Natural killer cell (primary cell): Measurements from ENCODE around the gene EIF3K. TPM values are rescaled to one million over a fixed set of nuclear protein-coding genes. Genes with fewer than 3 reads are reported as not detected.

Source experiments
- ATAC-seq, 3 donors: fragments of 150-1000 bp in 2 of 3; fragments of 200-7000 bp in 1 of 3; cut with Tn5 transposase; 1 replicate in 1 of 3; 2 replicates in 2 of 3; pipeline ENCODE4 v1.10.0; 2021; ENCODE audit warnings: mild to moderate bottlenecking in 2 of 3, moderate library complexity in 2 of 3
- DNase-seq, 2 donors: peaks; one replicate each; pipeline versions ENCODE4 v3.0.0 to v3.0.0-alpha.2; 2013 to 2021; ENCODE audit warnings: mixed read lengths in 1 of 2
- H3K27ac ChIP-seq: one replicate; pipeline ENCODE4 v1.5.1; 2013; ENCODE audit warnings: mild to moderate bottlenecking, low read length
- H3K27me3 ChIP-seq: one replicate; pipeline ENCODE4 v1.6.1; 2013; ENCODE audit warnings: low read length; ENCODE audit not compliant: control insufficient read depth, insufficient read depth
- H3K36me3 ChIP-seq: one replicate; pipeline ENCODE4 v1.6.1; 2013; ENCODE audit warnings: low read length; ENCODE audit not compliant: control insufficient read depth, insufficient read depth
- H3K4me1 ChIP-seq: one replicate; pipeline ENCODE4 v1.6.1; 2013; ENCODE audit warnings: low read length; ENCODE audit not compliant: control insufficient read depth, insufficient read depth
- H3K4me3 ChIP-seq: one replicate; pipeline ENCODE4 v1.5.1; 2013; ENCODE audit warnings: low read length
- H3K9me3 ChIP-seq: one replicate; pipeline ENCODE4 v1.6.1; 2013; ENCODE audit warnings: low read length; ENCODE audit not compliant: control insufficient read depth, insufficient read depth
- H3K27ac Mint-ChIP-seq, 2 donors: one replicate each; pipeline ENCODE4 v1.8.0; 2022; ENCODE audit warnings: mild to moderate bottlenecking in 2 of 2, mixed read lengths in 2 of 2, moderate library complexity in 1 of 2
- H3K27me3 Mint-ChIP-seq, 2 donors: one replicate each; pipeline ENCODE4 v1.8.0; 2022; ENCODE audit warnings: low read depth in 2 of 2, mixed read lengths in 2 of 2
- H3K36me3 Mint-ChIP-seq: one replicate; pipeline ENCODE4 v1.8.0; 2022; ENCODE audit warnings: mixed read lengths
- H3K4me1 Mint-ChIP-seq, 2 donors: one replicate each; pipeline ENCODE4 v1.8.0; 2022; ENCODE audit warnings: mixed read lengths in 2 of 2
- H3K4me3 Mint-ChIP-seq: one replicate; pipeline ENCODE4 v1.8.0; 2022; ENCODE audit warnings: mild to moderate bottlenecking, moderate library complexity, mixed read lengths
- H3K9me3 Mint-ChIP-seq, 2 donors: one replicate each; pipeline ENCODE4 v1.8.0; 2022; ENCODE audit warnings: mixed read lengths in 2 of 2
- WGBS: methylation state at CpG from one replicate; pipeline ENCODE4 v1.1.7; 2013; ENCODE audit warnings: missing lambda C conversion rate; ENCODE audit not compliant: insufficient coverage; 5-methylcytosine and 5-hydroxymethylcytosine counted together
- intact Hi-C: fragments of 100-400 bp; cut with micrococcal nuclease; formaldehyde crosslinking; loops from one replicate; pipeline ENCODE4 v1.14.2; 2022
- total RNA-seq, 4 donors: library from RNA; stranded (reverse); fragments of 120-200 nt in 1 of 4; gene quantifications; one replicate each; pipeline versions ENCODE4 v1.2.3 to v1.2.4, GENCODE V29; 2013 to 2022
- TF ChIP-seq, protein P1 (sequence below): fragments of 200-600 bp; IDR thresholded peaks from one replicate; pipeline ENCODE4 v1.8.0; 2022; ENCODE audit warnings: antibody characterized with exemption

EIF3K gene
- total RNA-seq, 3 donors from 2014 or later (not counting 1 experiment from before 2014, with no cell fraction given) = 232 to 262 (median 238) TPM

DNA sequence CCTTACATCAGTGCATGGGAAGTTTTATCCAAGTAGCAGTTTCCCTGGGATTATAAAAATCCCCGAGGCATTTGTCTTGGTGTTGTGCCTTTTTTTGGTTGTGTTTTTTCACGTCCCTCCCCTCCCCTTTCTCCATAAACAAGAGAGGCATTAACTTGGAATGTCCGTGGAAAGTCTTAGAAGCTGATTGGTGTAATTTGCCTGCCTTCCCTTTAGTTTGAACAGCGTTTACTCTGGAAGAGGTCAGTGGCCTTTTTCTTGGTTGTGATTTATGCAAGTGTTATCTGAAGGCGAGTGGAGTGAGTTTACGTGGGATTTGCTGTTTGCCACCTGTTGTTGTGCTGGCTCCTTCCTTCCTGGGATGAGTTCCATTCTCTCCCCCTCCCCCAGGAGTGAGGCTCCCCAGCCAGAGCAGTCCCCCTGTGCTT, 35.7 kb downstream of the EIF3K start:
- Mint-ChIP-seq H3K27me3 (no peaks in the 10 kb centered on the region), H3K4me3 (peak overlapping the region; percentile 67), H3K4me1 (peaks cover 87 to 93% of the 10 kb centered on the region in 2 donors), H3K36me3 (no peaks in the 10 kb centered on the region), H3K9me3 (no peaks in the 10 kb centered on the region), H3K27ac (peak overlapping the region; percentile 85 to 88)
- Histone ChIP-seq H3K4me1 (peaks cover 85% of the 10 kb centered on the region), H3K27ac (peak overlapping the region; percentile 41), H3K36me3 (no peaks in the 10 kb centered on the region), H3K27me3 (no peaks in the 10 kb centered on the region), H3K9me3 (no peaks in the 10 kb centered on the region), H3K4me3 (no peak overlapping the region)
- no peak for ATAC-seq
- intact Hi-C loops = loop anchor here (5.0 kb wide), 1 partner anchor 38 kb away; no protein-coding TSS in a partner anchor
- DNase-seq = no peak
- 79% methylated on average over 4 of the region's 6 CpGs for WGBS
- TF ChIP-seq, protein P1, sequence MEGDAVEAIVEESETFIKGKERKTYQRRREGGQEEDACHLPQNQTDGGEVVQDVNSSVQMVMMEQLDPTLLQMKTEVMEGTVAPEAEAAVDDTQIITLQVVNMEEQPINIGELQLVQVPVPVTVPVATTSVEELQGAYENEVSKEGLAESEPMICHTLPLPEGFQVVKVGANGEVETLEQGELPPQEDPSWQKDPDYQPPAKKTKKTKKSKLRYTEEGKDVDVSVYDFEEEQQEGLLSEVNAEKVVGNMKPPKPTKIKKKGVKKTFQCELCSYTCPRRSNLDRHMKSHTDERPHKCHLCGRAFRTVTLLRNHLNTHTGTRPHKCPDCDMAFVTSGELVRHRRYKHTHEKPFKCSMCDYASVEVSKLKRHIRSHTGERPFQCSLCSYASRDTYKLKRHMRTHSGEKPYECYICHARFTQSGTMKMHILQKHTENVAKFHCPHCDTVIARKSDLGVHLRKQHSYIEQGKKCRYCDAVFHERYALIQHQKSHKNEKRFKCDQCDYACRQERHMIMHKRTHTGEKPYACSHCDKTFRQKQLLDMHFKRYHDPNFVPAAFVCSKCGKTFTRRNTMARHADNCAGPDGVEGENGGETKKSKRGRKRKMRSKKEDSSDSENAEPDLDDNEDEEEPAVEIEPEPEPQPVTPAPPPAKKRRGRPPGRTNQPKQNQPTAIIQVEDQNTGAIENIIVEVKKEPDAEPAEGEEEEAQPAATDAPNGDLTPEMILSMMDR = no peak

DNA sequence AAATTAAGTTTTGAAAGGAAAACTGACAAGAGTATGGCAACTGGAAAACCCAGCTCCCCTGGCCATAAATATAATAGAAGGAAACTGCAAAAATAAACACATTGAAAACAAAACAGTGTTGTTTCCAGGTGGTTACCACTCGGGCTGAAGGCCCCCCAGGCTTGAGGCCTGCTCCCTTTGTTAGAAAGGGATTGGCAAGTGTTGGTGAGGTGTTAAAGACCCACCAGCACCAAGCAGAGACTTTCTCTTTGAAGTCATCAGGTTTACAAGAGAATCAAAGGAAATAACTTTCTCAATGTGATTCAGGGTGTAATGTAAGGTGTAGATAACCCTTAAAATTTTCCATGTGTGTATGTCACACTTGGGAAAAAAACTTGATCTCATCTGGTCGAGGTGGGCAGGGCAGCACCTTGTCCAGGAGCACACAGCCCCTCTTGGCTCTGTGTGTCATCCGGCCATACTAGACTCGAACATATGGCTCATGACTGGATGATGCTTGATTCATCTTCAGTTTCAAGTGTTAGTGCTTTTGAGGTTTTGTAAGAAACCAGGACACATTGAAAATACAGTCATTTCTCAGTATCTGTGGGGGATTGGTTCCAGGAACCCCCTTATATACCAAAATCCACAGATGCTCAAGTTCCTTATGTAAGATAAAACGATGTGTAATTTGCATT, 36.3 kb downstream of the EIF3K start:
- Mint-ChIP-seq H3K36me3 (no peaks in the 10 kb centered on the region), H3K27me3 (no peaks in the 10 kb centered on the region), H3K27ac (peak overlapping the region; percentile 85 to 88), H3K9me3 (no peaks in the 10 kb centered on the region), H3K4me3 (peak overlapping the region; percentile 67), H3K4me1 (peaks cover 87 to 92% of the 10 kb centered on the region in 2 donors)
- intact Hi-C loops = loop anchor here (5.0 kb wide), 1 partner anchor 37 kb away; no protein-coding TSS in a partner anchor
- Histone ChIP-seq H3K9me3 (no peaks in the 10 kb centered on the region), H3K4me1 (peaks cover 85% of the 10 kb centered on the region), H3K36me3 (no peaks in the 10 kb centered on the region), H3K27ac (peak overlapping the region; percentile 41), H3K4me3 (no peak overlapping the region), H3K27me3 (no peaks in the 10 kb centered on the region)
- DNase-seq = peak in 1 of 2 donors; percentile 31
- peak in 2 of 3 donors; percentile 29 to 55 for ATAC-seq
- 37% methylated on average over 4 of the region's 5 CpGs for WGBS
- TF ChIP-seq, protein P1 = no peak

DNA sequence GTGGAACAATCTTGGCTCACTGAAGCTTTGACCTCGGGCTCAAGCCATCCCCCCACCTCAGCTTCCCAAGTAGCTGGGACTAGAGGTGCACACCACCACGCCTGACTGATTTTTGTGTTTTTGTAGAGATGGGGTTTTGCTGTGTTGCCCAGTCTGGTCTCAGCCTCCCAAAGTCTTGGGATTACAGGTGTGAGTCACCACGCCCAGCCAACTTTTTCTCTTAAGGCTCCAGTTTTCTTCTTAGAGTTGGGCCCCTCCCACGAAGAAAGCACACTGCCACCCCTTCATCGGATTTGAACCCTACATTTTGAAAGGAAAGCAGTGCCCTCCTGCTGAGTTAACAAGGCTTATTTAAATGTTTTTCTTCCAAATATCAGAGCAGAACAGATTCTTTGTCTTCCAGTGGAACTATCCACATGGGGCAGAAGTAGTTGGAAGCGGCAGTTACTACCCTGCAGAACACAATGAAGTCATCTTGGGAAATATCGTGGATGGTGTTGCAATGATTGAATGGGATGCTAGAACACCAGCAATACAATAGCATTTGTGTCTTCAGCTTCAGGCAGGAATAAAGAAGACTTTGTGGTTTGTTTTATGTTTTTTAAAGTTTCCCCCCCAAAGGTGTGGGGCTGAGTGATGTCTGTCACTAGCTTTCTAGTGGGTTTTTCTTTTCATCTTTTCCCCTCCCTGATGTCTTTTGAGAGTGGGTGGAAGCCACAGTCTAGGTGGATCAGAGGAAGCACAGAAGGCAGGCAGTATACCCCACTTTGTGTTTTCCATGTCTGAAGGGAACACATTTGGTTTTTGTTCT, 37.4 kb downstream of the EIF3K start:
- H3K27me3 Mint-ChIP-seq = no peaks in the 10 kb centered on the region
- peak overlapping the region; percentile 85 to 88 for H3K27ac Mint-ChIP-seq
- no peaks in the 10 kb centered on the region for H3K36me3 Mint-ChIP-seq
- intact Hi-C loops = loop anchor here (5.0 kb wide), 1 partner anchor 36 kb away; no protein-coding TSS in a partner anchor
- peak overlapping the region; percentile 67 for H3K4me3 Mint-ChIP-seq
- Histone ChIP-seq H3K9me3 (no peaks in the 10 kb centered on the region), H3K27me3 (no peaks in the 10 kb centered on the region), H3K4me1 (peaks cover 84% of the 10 kb centered on the region), H3K27ac (peak overlapping the region; percentile 41), H3K36me3 (peaks cover 7% of the 10 kb centered on the region), H3K4me3 (no peak overlapping the region)
- ATAC-seq (peak; percentile 10 to 52 (median 40)), DNase-seq (peak in 1 of 2 donors; percentile 84)
- 73% methylated on average over 6 of the region's 7 CpGs for WGBS
- H3K9me3 Mint-ChIP-seq = no peaks in the 10 kb centered on the region
- H3K4me1 Mint-ChIP-seq = peaks cover 85 to 92% of the 10 kb centered on the region in 2 donors
- TF ChIP-seq, protein P1 = no peak
